ENCODE results near the gene CYP3A5.
"Not testable (repeated sequence)": the region's sequence is repeated elsewhere in the genome, so short reads cannot be mapped to it uniquely, and the experiment has no call there.

CYP3A5 gene

DNA sequence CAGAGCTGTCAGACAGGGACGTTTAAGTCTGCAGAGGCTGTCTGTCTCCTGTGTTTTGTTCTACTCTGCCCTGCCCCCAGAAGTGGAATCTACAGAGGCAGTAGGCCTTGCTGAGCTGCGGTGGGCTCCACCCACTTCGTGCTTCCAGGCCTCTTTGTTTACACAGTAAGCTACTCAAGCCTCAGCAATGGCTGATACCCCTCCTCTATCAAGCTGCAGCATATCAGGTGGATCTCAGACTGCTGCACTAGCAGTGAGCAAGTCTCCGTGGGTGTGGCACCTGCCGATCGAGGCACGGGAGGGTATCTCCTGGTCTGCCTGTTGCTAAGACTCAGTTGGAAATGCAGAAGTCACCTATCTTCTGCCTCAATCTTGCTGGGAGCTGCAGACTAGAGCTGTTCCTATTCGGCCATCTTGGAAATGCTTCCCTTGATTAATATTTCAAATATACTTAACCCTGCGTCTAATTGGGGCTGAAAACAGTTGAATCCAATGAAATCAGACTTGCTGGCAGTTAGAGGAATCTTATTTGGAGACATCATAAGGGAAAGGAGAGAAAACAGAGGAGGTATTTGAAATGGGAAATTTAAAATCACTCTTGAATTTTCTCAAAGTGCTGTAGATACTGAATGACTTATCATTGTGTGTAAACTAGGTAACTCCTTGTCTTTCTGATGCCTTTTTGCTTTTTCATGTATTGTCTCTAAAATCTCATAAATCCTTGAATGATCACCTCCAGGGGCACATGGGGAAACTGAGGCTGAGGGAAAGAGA is 13.8 kb upstream of the CYP3A5 start:
- no peak overlapping the region for H3K4me3 Mint-ChIP-seq
- H3K9me3 Mint-ChIP-seq: no peaks in the 10 kb centered on the region
- H3K4me1 Mint-ChIP-seq: no peaks in the 10 kb centered on the region
- H3K36me3 Mint-ChIP-seq: no peaks in the 10 kb centered on the region
- ATAC-seq (no peak), DNase-seq (ENCODE audit: low spot score in 2 of 2) (no peak)
- H3K27ac Mint-ChIP-seq: no peak overlapping the region

DNA sequence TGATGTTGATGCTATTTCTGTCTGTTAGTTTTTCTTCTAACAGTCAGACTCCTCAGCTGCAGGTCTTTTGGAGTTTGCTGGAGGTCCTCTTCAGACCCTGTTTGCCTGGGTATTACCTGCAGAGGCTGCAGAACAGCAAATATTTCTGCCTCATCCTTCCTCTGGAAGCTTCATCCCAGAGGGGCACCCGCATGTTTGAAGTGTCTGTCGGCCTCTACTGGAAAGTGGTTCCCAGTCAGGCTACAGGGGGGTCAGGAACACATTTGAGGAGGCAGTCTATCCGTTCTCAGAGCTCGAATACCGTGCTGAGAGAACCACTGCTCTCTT is 13.3 kb upstream of the CYP3A5 start:
- no peak for ATAC-seq
- Mint-ChIP-seq H3K27ac (no peak overlapping the region), H3K4me1 (no peaks in the 10 kb centered on the region), H3K4me3 (no peak overlapping the region), H3K36me3 (no peaks in the 10 kb centered on the region), H3K9me3 (no peaks in the 10 kb centered on the region)
- no peak for DNase-seq (ENCODE audit: low spot score in 2 of 2)

DNA sequence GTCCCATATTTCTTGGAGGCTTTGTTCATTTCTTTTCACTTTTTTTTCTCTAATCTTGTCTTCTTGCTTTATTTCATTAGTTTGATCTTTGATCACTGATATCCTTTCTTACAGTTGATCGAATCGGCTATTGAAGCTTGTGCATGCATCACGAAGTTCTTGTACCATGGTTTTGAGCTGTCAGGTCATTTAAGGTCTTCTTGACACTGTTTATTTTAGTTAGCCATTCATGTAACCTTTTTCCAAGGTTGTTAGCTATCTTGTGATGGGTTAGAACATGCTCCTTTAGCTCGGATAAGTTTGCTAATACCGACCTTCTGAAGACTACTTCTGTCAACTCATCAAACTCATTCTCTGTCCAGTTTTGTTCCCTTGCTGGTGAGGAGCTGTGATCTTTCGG is 12.8 kb upstream of the CYP3A5 start:
- not testable (repeated sequence) for H3K4me1 Mint-ChIP-seq; DNase-seq (ENCODE audit: low spot score in 2 of 2); H3K4me3 Mint-ChIP-seq; H3K36me3 Mint-ChIP-seq; H3K9me3 Mint-ChIP-seq; H3K27ac Mint-ChIP-seq; ATAC-seq

DNA sequence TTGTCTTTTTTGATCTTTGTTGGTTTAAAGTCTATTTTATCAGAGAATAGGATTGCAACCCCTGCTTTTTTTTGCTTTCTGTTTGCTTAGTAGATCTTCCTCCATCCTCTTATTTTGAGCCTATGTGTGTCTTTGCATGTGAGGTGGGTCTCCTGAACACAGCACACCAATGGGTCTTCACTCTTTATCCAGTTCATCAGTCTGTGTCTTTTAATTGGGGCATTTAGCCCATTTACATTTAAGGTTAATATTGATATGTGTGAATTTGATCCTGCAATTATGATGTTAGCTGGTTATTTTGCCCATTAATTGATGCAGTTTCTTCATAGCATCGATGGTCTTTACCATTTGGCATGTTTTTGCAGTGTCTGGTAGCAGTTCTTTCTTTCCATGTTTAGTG is 11.9 kb upstream of the CYP3A5 start:
- DNase-seq (ENCODE audit: low spot score in 2 of 2); H3K36me3 Mint-ChIP-seq; ATAC-seq; H3K9me3 Mint-ChIP-seq; H3K4me1 Mint-ChIP-seq; H3K27ac Mint-ChIP-seq; H3K4me3 Mint-ChIP-seq: not testable (repeated sequence)

DNA sequence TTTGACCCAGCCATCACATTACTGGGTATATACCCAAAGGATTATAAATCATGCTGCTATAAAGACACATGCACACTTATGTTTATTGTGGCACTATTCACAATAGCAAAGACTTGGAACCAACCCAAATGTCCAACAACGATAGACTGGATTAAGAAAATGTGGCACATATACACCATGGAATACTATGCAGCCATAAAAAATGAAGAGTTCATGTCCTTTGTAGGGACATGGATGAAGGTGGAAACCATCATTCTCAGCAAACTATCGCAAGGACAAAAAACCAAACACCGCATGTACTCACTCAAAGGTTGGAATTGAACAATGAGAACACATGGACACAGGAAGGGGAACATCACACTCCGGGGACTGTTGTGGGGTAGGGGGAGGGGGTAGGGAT is 11.1 kb upstream of the CYP3A5 start:
- not testable (repeated sequence) for H3K27ac Mint-ChIP-seq; H3K36me3 Mint-ChIP-seq; ATAC-seq; H3K4me1 Mint-ChIP-seq; H3K4me3 Mint-ChIP-seq; DNase-seq (ENCODE audit: low spot score in 2 of 2); H3K9me3 Mint-ChIP-seq

DNA sequence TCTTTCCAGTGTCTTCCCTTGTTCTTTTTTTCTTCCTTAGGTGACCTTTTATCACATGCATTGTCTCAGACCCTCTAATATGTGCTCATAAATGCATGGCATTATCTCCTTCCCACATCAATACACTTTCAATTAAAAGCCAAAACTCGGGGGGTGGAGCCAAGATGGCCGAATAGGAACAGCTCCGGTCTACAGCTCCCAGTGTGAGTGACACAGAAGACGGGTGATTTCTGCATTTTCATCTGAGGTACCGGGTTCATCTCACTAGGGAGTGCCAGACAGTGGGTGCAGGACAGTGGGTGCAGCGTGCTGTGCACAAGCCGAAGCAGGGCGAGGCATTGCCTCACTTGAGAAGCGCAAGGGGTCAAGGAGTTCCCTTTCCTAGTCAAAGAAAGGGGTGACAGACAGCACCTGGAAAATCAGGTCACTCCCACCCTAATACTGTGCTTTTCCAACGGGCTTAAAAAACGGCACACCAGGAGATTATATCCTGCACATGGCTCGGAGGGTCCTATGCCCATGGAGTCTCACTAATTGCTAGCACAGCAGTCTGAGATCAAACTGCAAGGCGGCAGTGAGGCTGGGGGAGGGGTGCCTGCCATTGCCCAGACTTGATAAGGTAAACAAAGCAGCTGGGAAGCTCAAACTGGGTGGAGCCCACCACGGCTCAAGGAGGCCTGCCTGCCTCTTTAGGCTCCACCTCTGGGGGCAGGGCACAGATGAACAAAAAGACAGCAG is 6.2 kb upstream of the CYP3A5 start:
- not testable (repeated sequence) for H3K36me3 Mint-ChIP-seq; ATAC-seq; DNase-seq (ENCODE audit: low spot score in 2 of 2); H3K4me3 Mint-ChIP-seq; H3K4me1 Mint-ChIP-seq; H3K9me3 Mint-ChIP-seq; H3K27ac Mint-ChIP-seq

DNA sequence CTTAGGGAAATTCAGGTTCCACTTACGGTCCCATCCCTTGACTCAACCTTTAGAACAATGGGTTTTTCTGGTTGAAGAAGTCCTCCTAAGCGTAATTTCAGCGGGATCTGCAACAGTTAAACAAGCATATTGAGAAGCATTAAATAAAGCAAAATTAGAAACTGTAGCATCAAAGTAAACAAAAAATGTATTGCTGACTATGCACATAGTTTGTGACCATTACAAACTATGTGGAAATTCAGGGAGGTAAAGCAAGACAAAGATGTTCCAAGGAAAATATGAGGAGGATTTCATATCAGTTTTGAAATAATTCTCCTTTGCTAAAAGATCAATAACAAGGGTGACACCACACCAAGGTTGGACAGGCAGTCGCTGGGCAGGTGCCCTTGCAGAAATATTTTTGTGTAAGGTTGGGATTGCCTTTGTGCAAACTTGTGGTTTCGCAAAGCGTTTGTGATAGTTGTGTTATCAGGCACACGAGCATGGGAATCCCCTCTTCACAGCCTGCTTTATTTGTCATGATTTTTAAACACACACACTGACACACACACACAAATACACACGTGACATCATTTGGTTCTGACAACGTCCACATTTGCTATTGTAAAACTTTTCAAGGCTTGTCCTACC is 5.4 kb upstream of the CYP3A5 start:
- no peaks in the 10 kb centered on the region for H3K36me3 Mint-ChIP-seq
- DNase-seq (ENCODE audit: low spot score in 2 of 2) (no peak), ATAC-seq (no peak)
- H3K27ac Mint-ChIP-seq: no peak overlapping the region
- H3K4me3 Mint-ChIP-seq: no peak overlapping the region
- H3K4me1 Mint-ChIP-seq: no peaks in the 10 kb centered on the region
- H3K9me3 Mint-ChIP-seq: no peaks in the 10 kb centered on the region

DNA sequence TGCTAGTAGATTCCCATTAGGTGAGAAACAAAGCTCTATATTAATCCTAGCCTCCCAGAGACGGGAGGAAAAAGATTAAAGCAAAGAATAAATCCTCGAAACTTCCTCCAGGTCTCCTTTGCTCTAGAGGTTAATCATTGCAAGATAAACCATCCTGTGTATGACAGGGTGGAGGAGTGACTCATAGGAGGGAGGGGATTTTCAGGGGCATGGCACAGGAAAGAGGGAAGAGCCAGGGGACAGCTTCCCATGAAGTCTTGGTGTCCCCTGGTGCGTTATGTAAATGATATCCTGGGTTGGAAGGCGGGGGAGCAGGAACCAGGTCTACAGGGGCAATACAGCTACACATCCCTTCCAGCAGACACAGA is 780 bp downstream of the CYP3A5 start:
- Mint-ChIP-seq H3K4me1 (peaks cover 13% of the 10 kb centered on the region), H3K4me3 (no peak overlapping the region), H3K36me3 (no peaks in the 10 kb centered on the region), H3K27ac (no peak overlapping the region), H3K9me3 (no peaks in the 10 kb centered on the region)
- ATAC-seq (no peak), DNase-seq (ENCODE audit: low spot score in 2 of 2) (no peak)

DNA sequence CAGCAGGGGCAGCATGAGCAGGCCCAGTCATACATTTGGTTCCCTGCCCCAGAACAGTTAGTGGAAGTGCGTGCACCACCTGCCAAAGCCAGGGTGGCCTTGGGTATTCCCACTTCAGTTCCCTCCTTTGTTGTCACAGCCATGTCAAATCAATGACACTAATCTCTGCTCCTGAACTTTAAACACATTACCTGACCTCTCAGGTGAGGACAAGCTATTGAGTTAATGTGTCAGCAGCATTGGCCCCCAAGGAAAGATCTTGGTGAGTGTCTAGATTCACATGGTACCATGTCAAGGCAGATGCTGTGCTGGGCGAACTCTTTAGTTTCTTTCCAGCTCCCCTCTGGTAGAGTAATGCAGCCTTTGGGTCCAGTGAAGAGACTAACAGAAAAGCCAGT is 2.1 kb downstream of the CYP3A5 start:
- Mint-ChIP-seq H3K27ac (no peak overlapping the region), H3K9me3 (no peaks in the 10 kb centered on the region), H3K4me3 (no peak overlapping the region), H3K36me3 (no peaks in the 10 kb centered on the region), H3K4me1 (peaks cover 13% of the 10 kb centered on the region)
- no peak for ATAC-seq
- no peak for DNase-seq (ENCODE audit: low spot score in 2 of 2)

DNA sequence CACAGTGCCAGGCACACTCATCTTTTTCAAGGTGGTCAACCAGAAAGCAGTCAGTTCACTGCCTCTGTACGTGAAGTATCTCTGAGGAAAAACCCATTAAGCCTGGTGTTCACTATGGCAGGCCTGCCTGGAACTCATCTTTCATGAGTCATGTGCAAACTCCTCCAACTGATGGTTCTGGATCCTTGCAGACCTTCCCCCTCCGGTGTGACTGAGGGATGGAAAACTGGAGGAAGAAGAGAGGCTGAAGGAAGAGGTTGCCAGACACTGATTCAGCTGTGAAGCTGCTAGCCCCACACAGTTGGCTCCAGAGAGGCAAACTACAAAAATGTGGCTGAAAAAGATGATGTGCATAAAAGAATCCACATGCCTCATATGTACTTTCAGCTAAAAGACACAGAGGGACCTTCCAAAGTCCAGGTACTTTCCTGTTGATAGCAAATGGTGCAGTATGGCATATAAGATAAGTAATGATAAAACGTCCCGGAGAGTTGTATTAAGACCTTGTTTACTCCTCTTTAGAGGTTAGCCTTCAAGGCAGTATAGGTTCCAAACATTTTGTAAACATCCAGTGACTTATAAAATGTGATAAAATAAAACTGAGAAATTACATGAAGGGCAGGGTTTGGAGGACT is 2.7 kb downstream of the CYP3A5 start:
- Mint-ChIP-seq H3K9me3 (no peaks in the 10 kb centered on the region), H3K27ac (no peak overlapping the region), H3K36me3 (no peaks in the 10 kb centered on the region), H3K4me1 (peaks cover 13% of the 10 kb centered on the region), H3K4me3 (no peak overlapping the region)
- ATAC-seq (no peak), DNase-seq (ENCODE audit: low spot score in 2 of 2) (no peak)

DNA sequence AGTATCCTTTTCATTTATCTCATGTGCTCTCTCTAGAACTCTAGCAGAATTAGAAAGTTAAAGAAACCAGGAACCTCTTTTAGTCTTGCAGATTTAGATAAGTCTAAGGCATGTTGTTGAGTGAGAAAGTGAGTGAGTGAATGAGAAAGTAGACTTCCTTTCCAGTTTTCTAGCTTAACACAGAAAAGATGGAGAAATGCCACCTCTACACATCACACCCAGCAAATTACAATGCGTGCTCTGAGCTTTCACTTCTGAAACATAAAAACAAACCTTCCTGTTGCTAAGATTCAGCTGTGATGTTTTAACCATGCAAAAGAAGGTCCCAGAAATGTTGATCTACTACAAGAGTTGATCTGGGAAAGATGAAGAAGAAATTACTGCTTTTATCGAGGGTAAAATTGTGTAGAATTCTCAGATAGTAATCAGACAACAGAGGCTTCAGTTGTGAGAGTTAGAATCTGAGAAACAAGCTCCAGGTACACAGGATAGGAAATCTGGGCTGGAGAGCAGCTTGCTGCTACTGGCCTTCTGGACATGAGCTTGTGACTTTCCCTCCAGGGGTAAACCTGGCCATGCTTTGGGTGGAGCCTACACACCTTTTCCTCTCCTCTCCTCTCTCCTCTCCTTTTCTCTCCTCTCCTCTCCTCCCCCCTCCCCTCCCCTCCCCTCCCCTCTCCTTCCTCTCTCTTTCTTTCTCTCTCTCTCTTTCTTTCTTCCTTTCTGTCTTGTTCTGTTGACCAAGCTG is 4.6 kb downstream of the CYP3A5 start:
- H3K4me1 Mint-ChIP-seq: peaks cover 13% of the 10 kb centered on the region
- no peak for DNase-seq (ENCODE audit: low spot score in 2 of 2)
- no peak for ATAC-seq
- H3K4me3 Mint-ChIP-seq: no peak overlapping the region
- H3K27ac Mint-ChIP-seq: peak overlapping the region; percentile 88
- H3K36me3 Mint-ChIP-seq: no peaks in the 10 kb centered on the region
- H3K9me3 Mint-ChIP-seq: no peaks in the 10 kb centered on the region

DNA sequence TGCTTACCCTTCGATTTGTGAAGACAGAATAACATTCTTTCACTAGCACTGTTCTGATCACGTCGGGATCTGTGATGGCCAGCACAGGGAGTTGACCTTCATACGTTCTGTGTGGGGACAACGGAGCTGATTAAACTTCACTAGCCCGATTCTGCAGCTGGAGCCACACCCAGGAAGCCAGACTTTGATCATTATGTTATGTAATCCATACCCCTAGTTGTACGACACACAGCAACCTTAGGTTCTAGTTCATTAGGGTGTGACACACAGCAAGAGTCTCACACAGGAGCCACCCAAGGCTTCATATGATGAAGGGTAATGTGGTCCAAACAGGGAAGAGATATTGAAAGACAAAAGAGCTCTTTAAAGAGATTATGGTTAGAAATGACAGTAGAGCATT is 7.2 kb downstream of the CYP3A5 start:
- H3K4me1 Mint-ChIP-seq: peaks cover 13% of the 10 kb centered on the region
- peak overlapping the region; percentile 37 for H3K27ac Mint-ChIP-seq
- no peak for DNase-seq (ENCODE audit: low spot score in 2 of 2)
- no peaks in the 10 kb centered on the region for H3K9me3 Mint-ChIP-seq
- ATAC-seq: no peak
- no peak overlapping the region for H3K4me3 Mint-ChIP-seq
- H3K36me3 Mint-ChIP-seq: no peaks in the 10 kb centered on the region

DNA sequence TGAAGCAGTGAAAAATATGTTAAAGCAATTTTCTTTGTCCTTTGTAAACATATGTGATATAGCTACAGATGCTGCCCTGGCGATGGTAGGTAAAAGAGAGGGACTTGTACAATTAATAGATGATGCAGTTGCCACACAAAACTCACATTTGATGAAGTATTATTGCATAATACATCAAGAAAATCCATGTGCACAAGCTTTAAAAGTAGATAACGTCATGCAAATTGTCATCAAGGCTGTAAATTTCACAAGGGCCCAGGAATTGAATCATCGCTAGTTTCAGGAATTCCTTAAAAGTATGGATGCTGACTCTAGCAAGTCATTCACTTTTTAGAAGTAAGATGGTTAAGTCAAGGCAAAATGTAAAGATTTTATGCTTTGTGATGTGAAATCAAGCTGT is 10.0 kb downstream of the CYP3A5 start:
- DNase-seq (ENCODE audit: low spot score in 2 of 2) (no peak), ATAC-seq (no peak)
- no peaks in the 10 kb centered on the region for H3K9me3 Mint-ChIP-seq
- H3K36me3 Mint-ChIP-seq: no peaks in the 10 kb centered on the region
- peaks cover 2% of the 10 kb centered on the region for H3K4me1 Mint-ChIP-seq
- H3K4me3 Mint-ChIP-seq: no peak overlapping the region
- H3K27ac Mint-ChIP-seq: no peak overlapping the region

DNA sequence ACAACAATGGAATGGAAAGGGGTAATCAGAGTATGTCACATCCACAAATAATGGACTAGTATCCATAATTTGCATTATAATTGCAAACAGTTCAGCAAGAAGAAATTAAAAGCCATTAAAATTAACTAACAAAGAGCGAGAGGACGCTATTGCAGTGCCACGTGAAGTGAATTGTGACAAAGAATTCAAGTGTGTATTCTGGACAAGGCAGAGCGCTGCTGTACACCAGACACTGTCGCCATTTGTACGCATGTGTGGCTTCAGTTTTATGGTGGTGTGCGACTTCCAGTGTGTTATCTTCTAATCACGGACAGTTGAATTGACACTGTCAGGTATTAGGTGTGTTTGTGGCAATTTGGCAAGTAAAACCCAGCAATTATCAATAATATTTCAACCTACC is 11.3 kb downstream of the CYP3A5 start:
- ATAC-seq (no peak), DNase-seq (ENCODE audit: low spot score in 2 of 2) (no peak)
- Mint-ChIP-seq H3K4me3 (no peak overlapping the region), H3K9me3 (no peaks in the 10 kb centered on the region), H3K36me3 (peaks cover 6% of the 10 kb centered on the region), H3K4me1 (no peaks in the 10 kb centered on the region), H3K27ac (no peak overlapping the region)

DNA sequence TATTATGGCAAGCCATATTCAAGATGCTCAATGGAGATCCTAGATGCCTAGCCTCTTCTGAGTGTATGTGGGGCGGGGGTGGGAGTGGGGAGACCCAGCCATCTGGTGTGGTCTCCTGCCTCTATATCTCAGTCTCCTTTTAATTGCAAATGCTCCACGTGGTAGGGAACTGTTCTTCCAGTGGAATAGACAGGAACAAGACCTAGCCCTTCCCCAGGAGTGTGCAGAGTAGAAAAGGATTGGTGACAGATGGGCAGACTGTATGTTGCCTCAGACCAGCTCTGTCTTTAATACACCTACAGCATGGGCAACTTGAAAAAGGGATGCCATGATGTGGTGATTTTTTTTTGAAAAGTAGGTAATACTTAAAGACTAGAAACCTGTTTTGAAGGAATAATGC is 12.6 kb downstream of the CYP3A5 start:
- H3K9me3 Mint-ChIP-seq: no peaks in the 10 kb centered on the region
- ATAC-seq (no peak), DNase-seq (ENCODE audit: low spot score in 2 of 2) (no peak)
- no peaks in the 10 kb centered on the region for H3K4me1 Mint-ChIP-seq
- no peak overlapping the region for H3K27ac Mint-ChIP-seq
- H3K36me3 Mint-ChIP-seq: peaks cover 6% of the 10 kb centered on the region
- H3K4me3 Mint-ChIP-seq: no peak overlapping the region

Measured in stimulated activated effector memory CD8-positive, alpha-beta T cell treated with anti-CD3 and anti-CD28 coated beads, Interleukin-12 subunit alpha, Interleukin-12 subunit beta, amount 100 ng/mL, for 72 hours (primary cell).